Measurements from ENCODE around the gene JAGN1. TPM values are rescaled to one million over a fixed set of nuclear protein-coding genes. Genes with fewer than 3 reads are reported as not detected.
A peak's percentile ranks its signal among the peaks of the same experiment; 100 is the strongest.
"Not testable (repeated sequence)": the region's sequence is repeated elsewhere in the genome, so short reads cannot be mapped to it uniquely, and the experiment has no call there.

Gene JAGN1
- total RNA-seq (2014; rRNA removed; shearing (Covaris generic); ENCODE audit: low replicate concordance) = 19.7 and 36.5 TPM in 2 replicates

DNA sequence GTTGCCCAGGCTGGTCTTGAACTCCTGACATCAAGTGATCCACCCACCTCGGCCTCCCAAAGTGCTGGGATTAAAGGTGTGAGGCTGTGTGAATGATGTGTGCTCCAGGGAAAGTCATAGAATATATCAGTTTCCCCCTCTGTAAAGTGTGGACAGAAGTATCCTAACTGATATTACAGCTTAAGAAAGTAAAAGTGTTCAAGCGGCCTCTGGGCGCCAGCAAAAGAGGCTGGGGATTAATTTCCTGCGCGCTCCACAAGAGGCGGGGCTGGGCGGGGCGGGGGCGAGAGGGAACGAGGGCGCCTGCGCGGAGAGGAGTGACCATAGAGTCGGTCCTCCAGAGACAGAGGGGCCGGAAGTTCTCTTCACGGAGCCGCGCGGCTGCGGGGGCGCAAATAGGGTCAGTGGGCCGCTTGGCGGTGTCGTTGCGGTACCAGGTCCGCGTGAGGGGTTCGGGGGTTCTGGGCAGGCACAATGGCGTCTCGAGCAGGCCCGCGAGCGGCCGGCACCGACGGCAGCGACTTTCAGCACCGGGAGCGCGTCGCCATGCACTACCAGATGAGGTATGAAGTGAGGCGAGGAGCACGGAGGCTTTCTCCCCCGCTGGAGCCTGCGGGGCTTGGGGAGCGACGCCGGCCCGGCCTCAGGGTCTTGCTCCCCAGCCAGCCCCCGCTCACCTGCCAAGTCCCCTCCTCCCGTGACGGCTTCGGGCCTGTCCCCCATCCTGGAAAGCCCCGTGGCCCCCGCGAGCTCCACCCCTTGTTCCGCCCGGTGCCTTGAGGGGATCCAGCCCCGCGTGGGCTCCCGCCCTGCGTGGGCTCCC lies at the start of gene JAGN1:
Gene JAGN1, plus strand, starts transcription at position 362 of the 823 bp plus-strand sequence. Its CDS starts 113 bp downstream, at position 475.
- peak; percentile 79 for DNase-seq (ENCODE audit: low read depth)

DNA sequence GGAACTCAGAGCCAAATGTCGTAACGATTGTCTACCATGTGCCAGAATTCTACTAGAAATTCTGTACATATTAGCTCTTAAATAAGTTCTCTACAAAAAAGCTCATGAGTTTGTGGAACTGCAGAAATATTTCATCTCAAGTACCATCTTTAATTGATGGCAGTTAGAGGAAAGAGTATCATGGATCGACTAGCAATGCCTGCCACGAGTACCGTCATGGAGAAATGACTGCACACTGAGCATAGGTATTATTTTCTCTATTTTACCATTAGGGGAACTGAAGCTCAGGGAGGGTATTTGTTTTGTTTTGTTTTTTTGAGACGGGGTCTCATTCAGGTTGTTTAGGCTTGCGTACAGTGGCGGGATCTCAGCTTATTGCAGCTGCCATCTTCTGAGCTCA lies 49.4 kb upstream of the JAGN1 start:
- in situ Hi-C loops (cut with HindIII; ENCODE audit: low pct_unique_long_range_greater_than_20kb, low sequenced_read_pairs) = no loop called here
- no peak for DNase-seq (ENCODE audit: low read depth)

More for the DNA sequence above, at the start of gene JAGN1:
- in situ Hi-C loops (cut with HindIII; ENCODE audit: low pct_unique_long_range_greater_than_20kb, low sequenced_read_pairs) = no loop called here

DNA sequence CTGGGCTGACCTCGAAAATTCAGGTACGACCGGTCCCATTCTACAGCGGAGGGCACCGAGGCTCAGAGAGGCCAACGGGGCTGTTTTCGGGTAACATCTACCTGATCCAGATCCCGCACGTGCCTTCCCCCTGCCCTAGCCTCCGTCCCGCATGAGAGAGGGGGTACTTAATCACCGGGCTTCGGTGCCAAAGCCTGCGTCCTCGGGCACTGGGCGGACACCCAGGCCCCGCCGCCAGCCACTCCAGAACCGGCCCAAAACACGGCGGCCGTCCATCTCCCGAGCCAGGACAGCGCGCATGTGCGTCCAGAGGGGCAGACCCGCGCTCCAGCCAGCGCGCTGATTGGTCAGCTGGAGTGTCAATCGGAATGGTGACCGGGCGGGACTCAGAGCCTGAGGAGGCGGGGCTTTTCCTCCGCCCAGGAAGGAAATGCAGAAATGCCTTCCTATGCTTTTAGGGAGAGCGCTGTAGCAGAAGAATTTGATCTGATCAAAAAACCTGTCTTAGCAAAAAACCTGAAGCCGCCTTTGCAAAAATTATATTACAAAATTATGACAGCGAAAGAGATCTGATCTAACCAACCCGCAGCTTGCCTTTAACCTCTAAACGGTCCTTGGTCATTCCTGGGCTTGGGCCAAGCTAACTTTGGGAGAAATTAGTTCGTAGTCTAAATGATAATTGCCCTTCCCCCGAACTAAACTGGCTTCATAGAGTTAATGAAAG lies 46.5 kb upstream of the JAGN1 start, which contains the start of gene RPUSD3:
Gene RPUSD3, minus strand, starts transcription at position 294 of the 724 bp plus-strand sequence. Its CDS starts 18 bp downstream, at position 276.
- DNase-seq (ENCODE audit: low read depth) = peak; percentile 86
- in situ Hi-C loops (cut with HindIII; ENCODE audit: low pct_unique_long_range_greater_than_20kb, low sequenced_read_pairs) = no loop called here

DNA sequence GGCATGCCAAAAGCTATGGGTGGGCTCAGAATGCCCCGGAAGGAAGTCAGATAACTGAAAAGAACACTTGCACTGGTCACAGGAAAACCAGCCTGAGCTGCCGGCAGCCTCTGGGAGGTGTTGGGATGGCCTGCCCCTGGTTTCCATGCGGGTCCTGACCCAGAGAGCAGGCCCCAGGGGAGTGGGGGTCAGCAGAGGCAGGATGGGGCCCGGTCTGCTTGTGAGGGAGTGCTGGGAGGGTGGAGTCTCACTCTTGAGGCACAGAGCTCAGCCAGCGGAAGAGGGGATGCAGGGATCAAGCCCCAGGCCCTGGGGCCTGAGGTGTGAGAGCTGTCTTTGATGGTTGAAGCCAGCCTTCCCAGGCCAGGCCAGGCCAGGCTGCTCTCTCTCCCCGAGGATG lies 44.2 kb upstream of the JAGN1 start:
- in situ Hi-C loops (cut with HindIII; ENCODE audit: low pct_unique_long_range_greater_than_20kb, low sequenced_read_pairs) = no loop called here
- no peak for DNase-seq (ENCODE audit: low read depth)

DNA sequence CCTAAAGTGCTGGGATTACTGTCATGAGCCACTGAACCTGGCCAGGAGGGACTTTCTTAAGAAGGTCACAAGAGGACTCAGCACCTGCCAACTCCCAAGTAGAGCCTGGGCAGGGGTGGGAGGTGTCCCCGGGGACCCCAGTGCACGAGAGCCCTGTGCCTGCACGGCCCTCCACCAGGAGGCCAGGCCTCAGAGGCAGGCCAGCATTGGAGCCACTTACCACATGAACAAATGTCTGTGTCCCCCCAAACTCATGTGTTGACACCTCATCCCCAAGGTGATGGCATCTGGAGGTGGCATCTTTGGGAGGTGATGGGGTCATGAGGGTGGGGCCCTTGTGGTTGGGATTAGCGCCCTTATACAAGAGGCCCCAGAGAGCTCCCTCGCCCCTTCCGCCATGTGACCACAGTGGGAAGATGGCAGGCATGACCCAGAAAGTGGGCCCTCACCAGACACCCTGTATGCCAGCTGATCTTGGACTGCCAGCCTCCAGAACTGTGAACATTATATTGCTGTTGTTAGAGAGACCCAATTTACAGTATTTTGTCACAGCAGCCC lies 43.4 kb upstream of the JAGN1 start:
- in situ Hi-C loops (cut with HindIII; ENCODE audit: low pct_unique_long_range_greater_than_20kb, low sequenced_read_pairs) = no loop called here
- no peak for DNase-seq (ENCODE audit: low read depth)

DNA sequence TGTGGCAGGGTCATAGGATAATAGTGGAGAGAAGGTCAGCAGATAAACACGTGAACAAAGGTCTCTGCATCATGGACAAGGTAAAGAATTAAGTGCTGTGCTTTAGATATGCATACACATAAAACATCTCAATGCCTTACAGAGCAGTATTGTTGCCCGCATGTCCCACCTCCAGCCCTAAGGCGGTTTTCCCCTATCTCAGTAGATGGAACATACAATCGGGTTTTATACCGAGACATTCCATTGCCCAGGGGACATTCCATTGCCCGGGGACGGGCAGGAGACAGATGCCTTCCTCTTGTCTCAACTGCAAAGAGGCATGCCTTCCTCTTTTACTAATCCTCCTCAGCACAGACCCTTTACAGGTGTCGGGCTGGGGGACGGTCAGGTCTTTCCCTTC lies 42.5 kb upstream of the JAGN1 start:
- DNase-seq (ENCODE audit: low read depth); in situ Hi-C loops (cut with HindIII; ENCODE audit: low pct_unique_long_range_greater_than_20kb, low sequenced_read_pairs): not testable (repeated sequence)

DNA sequence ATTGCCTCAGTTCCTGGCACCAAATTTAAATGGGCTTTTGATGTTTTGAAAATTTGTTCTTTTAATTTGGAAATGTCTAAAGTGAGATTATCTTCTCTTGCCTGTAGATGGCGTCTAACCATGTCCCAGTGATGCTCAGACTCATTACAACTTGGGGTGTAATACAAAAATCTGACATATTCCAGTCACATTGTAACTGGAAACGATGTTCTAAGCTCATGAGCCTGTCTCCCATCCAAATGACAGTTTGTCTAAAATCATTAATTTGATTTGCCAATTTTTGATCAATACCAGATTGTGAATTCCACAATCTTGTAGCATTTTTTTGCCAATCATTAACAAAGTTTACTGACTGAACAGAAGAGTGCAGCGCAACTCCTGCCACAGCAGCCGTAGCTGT lies 41.5 kb upstream of the JAGN1 start:
- in situ Hi-C loops (cut with HindIII; ENCODE audit: low pct_unique_long_range_greater_than_20kb, low sequenced_read_pairs) = not testable (repeated sequence)
- DNase-seq (ENCODE audit: low read depth) = peak; percentile 22

DNA sequence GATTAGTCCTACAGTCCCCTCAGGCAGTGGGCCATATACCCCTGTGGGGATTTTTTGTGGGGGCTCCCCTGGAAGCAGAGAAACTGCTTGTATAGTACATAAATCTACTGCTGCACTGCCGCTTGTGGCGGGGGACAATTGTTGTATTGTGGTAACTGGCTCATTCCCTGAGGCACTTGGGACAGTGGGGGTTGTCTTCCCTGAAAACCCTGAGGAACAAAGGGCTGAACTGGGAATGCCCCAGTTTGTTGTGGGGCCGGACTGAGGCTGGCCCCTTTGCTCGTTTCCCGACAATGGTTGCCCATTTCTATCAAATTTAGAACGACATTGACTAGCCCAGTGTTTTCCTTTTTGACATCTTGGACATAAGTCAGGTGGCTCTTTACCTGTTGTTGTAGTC lies 39.0 kb upstream of the JAGN1 start:
- DNase-seq (ENCODE audit: low read depth); in situ Hi-C loops (cut with HindIII; ENCODE audit: low pct_unique_long_range_greater_than_20kb, low sequenced_read_pairs): not testable (repeated sequence)

DNA sequence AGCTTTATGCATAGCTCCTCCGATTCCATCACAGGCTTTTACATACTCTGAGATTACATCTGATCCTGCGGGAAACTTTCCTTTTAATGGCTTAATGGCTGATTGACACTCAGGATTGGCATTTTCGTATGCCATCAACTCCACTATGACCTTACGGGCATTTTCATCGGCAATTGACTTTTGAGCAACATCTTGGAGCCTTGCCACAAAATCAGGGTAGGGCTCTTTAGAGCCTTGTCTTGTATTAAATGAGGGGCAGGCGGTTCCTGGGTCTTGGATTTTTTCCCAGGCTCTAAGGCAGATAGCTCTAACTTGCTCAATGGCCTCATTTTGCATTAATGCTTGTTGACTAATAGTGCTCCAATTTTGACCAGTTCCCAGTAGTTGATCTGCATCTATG lies 38.5 kb upstream of the JAGN1 start:
- DNase-seq (ENCODE audit: low read depth); in situ Hi-C loops (cut with HindIII; ENCODE audit: low pct_unique_long_range_greater_than_20kb, low sequenced_read_pairs): not testable (repeated sequence)

DNA sequence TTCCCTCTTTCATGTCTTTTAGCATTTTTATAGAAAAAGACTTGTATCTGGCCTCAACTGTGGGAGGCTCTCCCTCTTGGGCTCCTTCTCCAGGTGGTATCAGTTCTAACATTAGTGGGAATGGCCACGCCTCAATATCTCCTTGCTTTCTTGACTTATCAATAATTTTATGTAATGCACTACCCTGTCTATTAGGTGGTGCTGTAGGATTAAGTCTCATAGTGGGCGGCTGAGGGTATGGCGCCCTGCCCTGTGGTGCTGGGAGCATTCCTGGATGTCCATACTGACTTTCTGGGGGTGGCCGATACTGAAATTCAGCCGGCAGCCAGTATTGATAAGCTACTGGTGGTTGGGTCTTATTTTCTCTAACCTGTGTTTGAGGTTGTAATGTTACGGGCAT lies 37.9 kb upstream of the JAGN1 start:
- no peak for DNase-seq (ENCODE audit: low read depth)
- in situ Hi-C loops (cut with HindIII; ENCODE audit: low pct_unique_long_range_greater_than_20kb, low sequenced_read_pairs) = no loop called here

DNA sequence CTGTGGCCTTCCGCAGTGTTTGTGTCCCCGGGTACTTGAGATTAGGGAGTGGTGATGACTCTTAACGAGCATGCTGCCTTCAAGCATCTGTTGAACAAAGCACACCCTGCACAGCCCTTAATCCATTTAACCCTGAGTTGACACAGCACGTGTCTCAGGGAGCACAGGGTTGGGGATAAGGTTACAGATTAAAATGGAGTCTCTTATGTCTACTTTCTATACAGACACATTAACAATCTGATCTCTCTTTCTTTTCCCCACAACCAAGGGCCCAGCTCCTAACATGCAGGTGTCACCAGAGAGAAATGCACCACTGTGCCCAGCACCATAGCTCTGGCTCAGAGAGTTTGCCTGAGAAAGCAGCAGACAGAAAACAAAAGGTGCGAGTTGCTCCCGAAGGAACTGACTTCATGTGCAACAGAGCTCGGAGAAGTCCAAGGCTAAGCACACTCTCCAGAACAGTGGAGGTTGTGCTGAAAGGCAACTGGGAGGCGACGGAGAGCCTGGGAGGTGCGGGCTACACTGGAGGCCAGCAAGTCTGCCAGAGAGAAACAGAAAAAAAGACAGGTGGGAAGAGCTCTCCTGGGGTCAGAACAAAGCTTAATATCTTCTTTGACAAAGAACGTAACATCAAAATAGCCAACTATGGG lies 36.0 kb upstream of the JAGN1 start:
- DNase-seq (ENCODE audit: low read depth); in situ Hi-C loops (cut with HindIII; ENCODE audit: low pct_unique_long_range_greater_than_20kb, low sequenced_read_pairs): not testable (repeated sequence)

DNA sequence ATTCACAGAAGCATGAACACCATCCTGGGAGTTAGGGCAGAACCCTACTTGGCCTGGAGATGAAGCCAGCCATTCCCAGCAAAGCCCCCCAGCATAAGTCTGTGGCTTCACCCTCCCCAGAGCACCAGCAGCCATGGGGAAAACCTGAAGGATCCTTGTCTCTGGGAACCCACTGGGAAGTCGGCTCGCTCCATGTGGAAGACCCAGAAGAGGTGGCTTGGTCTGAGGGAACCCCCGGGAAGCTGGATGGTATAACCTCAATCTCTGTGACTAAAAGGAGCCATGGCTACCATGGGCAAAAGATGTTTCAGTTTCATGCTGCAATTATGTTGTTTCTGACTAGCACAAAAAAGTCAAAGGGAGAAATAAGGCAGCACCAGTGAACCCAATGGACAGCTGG lies 34.8 kb upstream of the JAGN1 start:
- DNase-seq (ENCODE audit: low read depth) = no peak
- in situ Hi-C loops (cut with HindIII; ENCODE audit: low pct_unique_long_range_greater_than_20kb, low sequenced_read_pairs) = no loop called here

DNA sequence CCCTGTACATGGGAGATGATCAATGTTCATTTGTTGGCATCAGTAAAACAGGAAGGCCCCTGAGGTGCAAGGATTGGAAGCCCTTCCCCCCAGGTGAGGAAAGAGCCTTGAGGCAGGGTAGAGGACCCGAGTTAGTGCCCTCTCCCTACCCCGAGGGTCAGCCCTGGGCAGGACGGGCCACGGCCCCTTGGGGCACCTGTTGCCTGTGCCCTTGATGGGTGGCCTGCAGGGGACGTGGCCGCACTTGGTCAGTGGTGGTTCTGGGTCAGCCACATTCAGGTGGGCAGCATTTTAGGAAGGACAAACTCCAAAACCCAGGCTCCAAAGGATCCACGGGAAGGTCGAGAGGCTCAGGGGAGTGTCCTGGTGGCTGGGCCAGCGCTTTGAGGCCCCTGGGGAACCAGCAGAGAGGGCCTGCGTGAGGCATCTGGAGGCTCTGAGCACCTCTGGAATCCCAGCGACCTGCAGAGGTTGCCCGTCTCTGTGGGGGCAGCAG lies 30.8 kb upstream of the JAGN1 start:
- no peak for DNase-seq (ENCODE audit: low read depth)
- in situ Hi-C loops (cut with HindIII; ENCODE audit: low pct_unique_long_range_greater_than_20kb, low sequenced_read_pairs) = no loop called here

DNA sequence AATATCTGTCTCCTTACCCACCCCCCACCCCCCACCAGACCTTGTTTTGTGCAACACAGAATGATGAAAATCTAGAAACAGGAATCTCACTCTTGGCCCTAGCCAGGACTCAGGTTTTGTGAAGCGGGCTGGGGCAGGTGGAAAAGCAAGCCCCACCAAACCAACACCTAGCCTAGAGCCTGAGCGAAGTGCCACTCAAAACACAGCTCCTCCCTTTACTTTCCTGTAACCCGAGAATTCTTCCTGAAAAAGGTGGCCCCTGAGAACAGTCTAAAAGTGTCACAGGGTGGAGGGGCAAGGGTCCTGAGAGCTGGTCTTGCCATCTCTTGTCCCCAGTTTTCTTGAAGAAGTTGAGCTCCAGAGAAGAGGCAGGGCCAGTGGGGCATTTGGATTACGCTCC lies 29.2 kb upstream of the JAGN1 start:
- DNase-seq (ENCODE audit: low read depth) = no peak
- in situ Hi-C loops (cut with HindIII; ENCODE audit: low pct_unique_long_range_greater_than_20kb, low sequenced_read_pairs) = no loop called here

DNA sequence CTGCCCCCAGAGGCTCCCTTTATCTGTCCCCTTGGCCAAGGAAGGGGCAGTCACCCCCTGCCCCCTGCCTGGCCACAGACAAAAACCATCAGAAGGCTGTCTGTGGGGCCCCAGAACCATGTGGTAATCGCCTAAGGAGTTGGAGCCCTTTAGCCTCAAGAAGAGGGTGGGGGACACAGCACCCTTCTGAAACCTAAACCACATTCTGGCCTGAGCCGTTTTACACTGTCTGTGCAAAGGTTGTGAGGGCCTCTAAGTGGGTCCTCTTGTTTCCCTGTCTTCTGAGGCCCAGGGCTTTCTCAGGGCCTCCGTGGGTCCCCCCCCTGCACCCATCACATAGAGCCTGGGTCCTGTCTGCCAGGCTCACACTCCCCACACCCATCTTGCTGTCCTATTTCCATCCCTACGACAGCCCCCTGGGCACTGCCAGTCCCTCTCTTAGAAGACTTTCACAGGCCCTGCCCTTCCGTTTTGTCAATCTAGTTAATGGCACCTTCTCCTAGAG lies 28.7 kb upstream of the JAGN1 start:
- no peak for DNase-seq (ENCODE audit: low read depth)
- in situ Hi-C loops (cut with HindIII; ENCODE audit: low pct_unique_long_range_greater_than_20kb, low sequenced_read_pairs) = no loop called here

DNA sequence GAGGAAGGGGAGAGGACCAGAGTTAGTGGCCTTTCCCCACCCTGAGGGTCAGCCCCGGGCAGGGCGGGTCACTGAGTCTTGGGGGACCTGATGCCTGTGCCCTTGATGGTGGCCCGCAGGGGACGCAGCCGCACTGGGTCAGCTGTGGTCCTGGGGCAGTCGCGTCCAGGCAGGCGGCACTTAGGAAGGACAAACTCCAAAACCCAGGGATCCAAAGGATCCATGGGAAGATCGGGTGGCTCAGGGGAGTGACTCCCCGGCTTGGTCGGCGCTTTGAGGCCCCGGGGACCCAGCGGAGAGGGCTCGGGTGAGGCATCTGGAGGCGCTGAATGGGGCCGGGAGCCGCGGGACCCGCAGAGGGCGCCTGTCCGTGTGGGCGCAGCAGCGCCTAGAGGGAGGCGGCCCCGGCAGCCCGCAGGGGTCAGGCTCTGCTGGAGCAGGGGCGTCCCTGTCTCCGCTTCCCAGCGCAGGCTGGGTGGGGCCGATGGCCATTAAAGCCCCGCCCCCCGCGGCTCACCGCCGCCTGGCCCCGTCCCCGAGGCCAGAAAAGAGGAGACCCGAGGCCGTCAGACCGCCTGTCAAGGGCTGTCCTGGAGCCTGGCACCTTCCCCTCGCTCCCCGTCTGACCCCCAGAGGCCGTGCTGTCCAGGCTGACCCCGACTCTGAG lies 27.9 kb upstream of the JAGN1 start:
- no peak for DNase-seq (ENCODE audit: low read depth)
- in situ Hi-C loops (cut with HindIII; ENCODE audit: low pct_unique_long_range_greater_than_20kb, low sequenced_read_pairs) = no loop called here

DNA sequence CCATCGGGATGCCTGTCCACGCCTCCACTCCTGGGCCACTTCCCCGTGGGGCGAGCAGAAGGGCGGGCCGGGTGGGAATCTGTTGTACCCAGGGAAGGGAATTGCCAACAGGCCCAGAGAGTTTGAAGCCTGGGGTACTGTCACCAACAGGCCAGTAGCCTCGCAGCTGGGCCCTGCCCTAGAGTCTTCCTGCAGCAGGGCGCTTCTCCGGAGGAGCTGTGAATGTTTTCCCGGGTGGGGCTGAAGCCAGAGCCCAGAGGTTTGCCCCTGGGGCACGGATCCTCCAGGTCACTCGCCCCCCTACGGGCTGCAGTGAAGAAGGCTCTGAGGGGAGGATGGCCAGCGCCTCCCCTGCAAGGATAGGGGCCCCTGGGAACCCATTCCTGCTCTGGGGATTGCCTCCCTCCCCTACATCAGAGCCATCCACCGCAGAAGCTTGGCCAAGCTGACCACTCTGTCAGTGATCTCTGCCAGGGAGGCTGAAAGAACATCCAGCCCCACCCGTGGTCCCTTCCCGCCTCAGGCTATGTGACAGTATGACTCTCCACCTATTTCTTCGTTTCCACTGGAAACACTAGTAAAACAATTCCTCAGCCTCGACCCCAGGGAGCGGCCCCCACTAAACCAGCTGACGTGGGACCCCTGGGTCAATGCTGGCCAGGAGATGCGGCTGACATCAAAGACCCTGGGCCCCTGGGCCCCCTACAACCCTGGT lies 27.2 kb upstream of the JAGN1 start:
- in situ Hi-C loops (cut with HindIII; ENCODE audit: low pct_unique_long_range_greater_than_20kb, low sequenced_read_pairs) = no loop called here
- no peak for DNase-seq (ENCODE audit: low read depth)
